Measurements from ENCODE around the gene AKAP6.

Gene AKAP6

DNA sequence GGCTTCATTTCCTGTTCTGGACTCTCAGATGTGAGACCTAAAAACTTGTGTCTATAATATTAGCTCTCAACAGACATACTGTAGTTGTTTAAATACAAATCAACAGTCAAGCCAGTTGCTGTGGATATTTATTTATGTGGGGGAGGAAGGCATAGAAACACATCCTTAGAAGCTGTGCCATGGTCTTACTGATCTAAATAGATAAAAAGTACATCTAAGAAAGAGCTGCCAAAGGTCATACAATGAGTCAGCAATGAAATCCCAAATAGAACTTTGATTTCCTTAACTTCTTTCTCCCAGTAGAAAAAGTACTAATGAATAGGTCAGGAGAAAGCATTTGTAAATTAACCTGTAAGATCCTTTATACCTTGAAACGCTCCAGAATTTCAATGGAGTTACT, 185.1 kb downstream of the AKAP6 start:
- Mint-ChIP-seq H3K27me3 (peaks cover 42% of the 10 kb centered on the region), H3K36me3 (no peaks in the 10 kb centered on the region), H3K9me3 (peaks cover 3% of the 10 kb centered on the region), H3K27ac (no peak overlapping the region), H3K4me1 (no peaks in the 10 kb centered on the region), H3K4me3 (no peak overlapping the region)
- ATAC-seq: no peak

DNA sequence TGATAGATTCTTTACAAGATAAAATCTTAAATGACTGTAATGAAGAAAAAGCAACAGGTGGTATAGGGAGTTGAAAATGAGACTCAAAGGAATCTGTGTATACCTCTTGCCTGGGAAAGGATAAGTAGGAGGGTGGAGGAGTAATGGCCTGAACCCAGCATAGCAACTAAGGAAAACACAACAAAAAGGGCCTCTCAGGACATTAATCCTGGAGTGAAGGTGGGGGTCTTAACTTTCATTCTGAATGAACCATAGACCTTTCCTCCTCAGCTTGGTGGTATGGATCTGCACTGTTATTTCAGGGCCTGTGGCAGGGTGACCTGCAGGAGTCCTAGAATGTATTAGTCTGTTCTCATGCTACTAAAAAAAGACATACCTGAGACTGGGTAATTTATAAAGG, 185.6 kb downstream of the AKAP6 start:
- no peak overlapping the region for H3K4me3 Mint-ChIP-seq
- no peak overlapping the region for H3K27ac Mint-ChIP-seq
- no peaks in the 10 kb centered on the region for H3K4me1 Mint-ChIP-seq
- peaks cover 5% of the 10 kb centered on the region for H3K9me3 Mint-ChIP-seq
- ATAC-seq: no peak
- H3K36me3 Mint-ChIP-seq: no peaks in the 10 kb centered on the region
- peaks cover 42% of the 10 kb centered on the region for H3K27me3 Mint-ChIP-seq

DNA sequence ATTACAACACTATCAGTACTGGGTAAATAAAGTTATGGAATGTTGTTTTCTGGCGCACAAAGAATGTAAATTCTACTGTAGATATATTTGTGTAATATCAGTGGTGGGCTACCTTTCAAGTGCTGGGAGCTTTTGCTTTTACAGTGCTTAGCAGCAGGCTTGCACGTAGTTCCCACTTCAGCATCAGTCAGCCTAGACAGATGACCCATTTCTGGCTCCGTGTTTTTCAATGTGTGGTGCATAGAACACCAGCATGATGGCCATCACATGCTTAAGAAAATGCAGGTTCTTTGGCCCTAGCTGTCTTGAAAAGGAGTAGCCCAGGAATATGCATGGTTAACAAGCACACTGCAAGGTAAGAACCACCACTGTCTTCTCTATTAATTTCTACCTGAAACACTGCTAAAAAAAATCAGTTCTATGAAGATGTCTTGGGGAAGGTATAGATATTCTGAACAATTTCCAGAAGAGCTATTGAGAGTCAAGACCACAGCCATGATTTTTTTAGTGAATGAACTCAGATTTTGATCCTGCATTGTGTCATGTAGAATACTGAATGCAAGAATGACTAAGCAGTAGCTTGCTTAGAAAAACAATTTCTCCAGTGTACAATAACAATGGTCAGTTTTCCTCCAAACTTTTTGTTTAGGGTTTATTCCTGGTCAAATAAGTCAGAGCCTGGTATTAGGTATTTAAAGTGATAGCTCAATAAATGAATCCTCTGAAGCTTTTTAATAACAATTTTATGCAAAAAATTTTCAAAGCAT, 195.7 kb downstream of the AKAP6 start:
- Mint-ChIP-seq H3K9me3 (no peaks in the 10 kb centered on the region), H3K27me3 (no peaks in the 10 kb centered on the region)
- no peak for ATAC-seq

DNA sequence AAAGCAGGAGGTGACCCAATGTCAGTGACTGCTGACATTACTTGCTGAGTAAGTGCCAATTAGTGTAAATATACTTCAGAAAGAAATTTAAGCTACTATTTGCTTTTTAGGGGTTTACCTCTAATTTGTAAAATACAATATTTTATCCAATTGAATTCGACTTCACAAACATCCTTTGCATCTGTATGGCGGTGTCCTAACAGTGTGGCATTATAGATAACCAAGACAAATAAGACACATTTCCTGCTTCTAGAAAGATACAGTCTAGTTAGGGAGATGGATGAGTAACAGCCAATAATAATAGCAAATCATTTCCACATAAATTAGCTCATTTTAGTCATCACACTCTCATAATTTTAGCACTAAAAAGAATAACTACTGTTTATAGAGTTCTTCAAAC, 196.5 kb downstream of the AKAP6 start:
- Mint-ChIP-seq H3K27ac (no peak overlapping the region), H3K9me3 (no peaks in the 10 kb centered on the region), H3K36me3 (no peaks in the 10 kb centered on the region), H3K4me1 (no peaks in the 10 kb centered on the region), H3K4me3 (no peak overlapping the region), H3K27me3 (peaks cover 5% of the 10 kb centered on the region)
- ATAC-seq: no peak

More for the DNA sequence above, 195.7 kb downstream of the AKAP6 start:
- Mint-ChIP-seq H3K27ac (no peak overlapping the region), H3K36me3 (no peaks in the 10 kb centered on the region), H3K4me3 (no peak overlapping the region), H3K4me1 (no peaks in the 10 kb centered on the region)

DNA sequence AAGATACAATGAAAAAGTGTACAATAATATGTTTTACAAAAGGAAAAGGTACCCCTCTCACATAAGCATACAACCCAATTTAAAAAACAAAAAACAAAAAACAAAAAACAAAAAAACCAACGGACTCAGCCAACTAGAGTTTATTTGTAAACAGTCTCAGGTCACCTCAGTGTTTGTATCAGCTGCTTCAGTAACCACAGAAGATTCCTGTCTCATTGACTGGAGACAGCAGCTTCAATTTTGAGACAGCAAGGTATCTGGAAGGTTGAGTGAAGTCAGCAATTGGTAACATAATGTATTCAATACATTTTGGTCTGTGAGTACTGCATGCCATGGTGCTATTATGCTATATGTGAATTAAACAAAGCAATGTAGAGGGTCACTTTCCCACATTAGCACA, 201.7 kb downstream of the AKAP6 start:
- H3K4me1 Mint-ChIP-seq: no peaks in the 10 kb centered on the region
- ATAC-seq: no peak

DNA sequence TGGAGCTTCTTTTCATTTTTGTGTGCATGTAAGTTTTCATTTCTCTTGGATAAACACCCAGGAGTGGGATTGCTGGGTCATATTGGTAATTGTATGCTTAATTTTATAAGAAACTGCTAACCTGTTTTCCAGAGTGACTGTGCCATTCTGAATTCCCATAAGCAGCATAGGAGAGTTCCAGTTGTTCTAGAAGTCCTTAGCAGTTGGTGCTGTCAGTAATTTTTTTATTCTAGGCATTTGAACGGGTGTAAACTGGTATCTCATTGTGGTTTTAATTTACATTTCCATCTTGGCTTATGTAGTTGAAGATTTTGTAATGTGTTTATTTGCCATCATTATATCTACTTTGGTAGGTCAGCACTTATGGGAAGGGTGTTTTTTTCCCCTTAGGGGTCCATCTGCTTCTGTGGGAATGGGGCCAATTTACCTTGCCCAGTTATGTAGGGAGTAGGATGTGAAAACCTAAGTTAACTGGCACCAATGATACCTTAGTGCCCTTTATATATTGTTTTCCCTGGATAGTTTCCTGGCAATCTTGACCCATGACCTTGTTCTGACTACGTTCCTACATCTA, 202.9 kb downstream of the AKAP6 start:
- no peaks in the 10 kb centered on the region for H3K4me1 Mint-ChIP-seq
- no peaks in the 10 kb centered on the region for H3K9me3 Mint-ChIP-seq

More for the DNA sequence above, 201.7 kb downstream of the AKAP6 start:
- Mint-ChIP-seq H3K27me3 (peaks cover 6% of the 10 kb centered on the region), H3K9me3 (no peaks in the 10 kb centered on the region), H3K4me3 (no peak overlapping the region), H3K36me3 (no peaks in the 10 kb centered on the region), H3K27ac (no peak overlapping the region)

DNA sequence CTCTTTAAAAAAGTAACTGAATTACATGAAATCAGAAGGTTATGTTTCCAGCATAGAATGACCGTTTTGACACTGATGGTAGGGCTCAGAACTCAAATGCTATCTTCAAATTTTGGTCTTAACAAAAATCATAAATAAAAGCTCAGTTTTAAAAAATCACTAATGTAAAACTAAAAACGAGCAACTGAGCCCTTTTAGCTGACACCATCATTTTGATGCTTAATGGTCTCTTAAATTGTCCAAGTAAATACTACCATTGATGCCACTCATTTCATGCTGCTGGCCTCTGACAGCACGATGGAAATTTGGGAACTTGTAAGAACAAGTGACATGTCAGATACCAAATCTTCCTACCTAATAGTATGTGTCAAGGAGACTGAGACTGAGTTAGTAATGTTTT, 205.0 kb downstream of the AKAP6 start:
- Mint-ChIP-seq H3K4me1 (no peaks in the 10 kb centered on the region), H3K36me3 (no peaks in the 10 kb centered on the region), H3K4me3 (no peak overlapping the region), H3K9me3 (no peaks in the 10 kb centered on the region), H3K27me3 (peaks cover 6% of the 10 kb centered on the region), H3K27ac (no peak overlapping the region)
- no peak for ATAC-seq

More for the DNA sequence above, 202.9 kb downstream of the AKAP6 start:
- Mint-ChIP-seq H3K36me3 (no peaks in the 10 kb centered on the region), H3K27ac (no peak overlapping the region), H3K4me3 (no peak overlapping the region), H3K27me3 (peaks cover 6% of the 10 kb centered on the region)
- ATAC-seq: no peak

DNA sequence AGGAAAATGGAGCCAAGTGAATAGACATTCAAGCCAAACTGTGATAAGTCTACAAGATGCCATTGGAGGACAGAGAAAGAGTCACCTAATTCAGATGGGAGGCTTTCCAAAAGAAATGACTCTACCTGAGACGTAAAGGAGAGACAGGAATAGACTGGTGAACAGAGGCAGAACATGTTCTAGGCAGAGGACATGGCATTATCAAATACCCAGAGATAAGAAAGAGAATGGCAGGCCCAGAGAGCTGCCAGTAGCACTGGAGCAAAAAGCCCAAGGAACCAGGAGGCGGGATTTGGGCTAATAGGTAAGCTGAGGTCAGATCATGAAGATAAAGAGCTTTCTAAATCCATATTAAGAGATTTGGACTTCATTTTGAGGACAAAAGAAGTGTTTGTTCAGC, 207.1 kb downstream of the AKAP6 start:
- H3K4me3 Mint-ChIP-seq: no peak overlapping the region
- no peaks in the 10 kb centered on the region for H3K27me3 Mint-ChIP-seq
- ATAC-seq: no peak
- no peak overlapping the region for H3K27ac Mint-ChIP-seq
- no peaks in the 10 kb centered on the region for H3K9me3 Mint-ChIP-seq
- no peaks in the 10 kb centered on the region for H3K4me1 Mint-ChIP-seq
- no peaks in the 10 kb centered on the region for H3K36me3 Mint-ChIP-seq

DNA sequence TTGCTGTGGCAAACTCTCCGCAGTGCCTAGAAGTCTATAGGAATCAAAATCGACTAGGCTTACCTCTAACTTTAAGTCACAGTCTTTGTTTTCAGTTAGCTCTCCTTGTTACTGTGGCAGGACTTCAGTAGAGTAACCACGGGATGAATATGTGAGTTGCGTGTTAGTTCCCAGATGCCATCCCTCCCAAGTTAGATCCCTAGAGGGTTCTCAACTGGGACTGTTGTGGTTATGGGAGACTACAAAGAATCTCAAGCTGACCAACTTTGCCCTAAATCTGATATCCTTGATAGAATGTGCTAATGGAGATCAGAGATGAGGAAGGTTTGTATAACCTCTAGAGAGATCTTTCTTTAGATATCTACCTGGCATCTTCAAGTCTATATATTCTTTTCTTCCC, 208.1 kb downstream of the AKAP6 start:
- ATAC-seq: no peak
- Mint-ChIP-seq H3K9me3 (no peaks in the 10 kb centered on the region), H3K27ac (no peak overlapping the region), H3K27me3 (no peaks in the 10 kb centered on the region), H3K4me1 (no peaks in the 10 kb centered on the region), H3K36me3 (no peaks in the 10 kb centered on the region), H3K4me3 (no peak overlapping the region)

DNA sequence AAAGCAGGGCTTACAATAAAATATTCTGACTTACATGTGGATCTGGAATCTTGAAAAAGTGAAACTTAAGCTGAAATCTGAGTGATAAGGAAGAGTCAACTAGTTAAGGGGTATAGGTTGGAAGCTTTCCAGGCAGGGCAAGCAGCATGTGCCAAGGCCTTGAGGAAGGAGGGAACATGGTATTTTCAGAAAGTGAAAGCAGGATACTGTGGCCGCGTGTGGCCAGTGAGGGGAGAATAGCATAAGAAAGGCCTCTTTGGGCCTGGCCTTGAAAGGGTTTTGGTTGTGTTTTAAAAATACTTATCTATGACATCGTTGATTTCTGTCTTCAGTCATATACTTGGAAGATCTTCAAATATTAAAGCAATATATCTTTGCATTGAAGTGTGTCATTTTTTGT, 213.4 kb downstream of the AKAP6 start:
- no peaks in the 10 kb centered on the region for H3K4me1 Mint-ChIP-seq

DNA sequence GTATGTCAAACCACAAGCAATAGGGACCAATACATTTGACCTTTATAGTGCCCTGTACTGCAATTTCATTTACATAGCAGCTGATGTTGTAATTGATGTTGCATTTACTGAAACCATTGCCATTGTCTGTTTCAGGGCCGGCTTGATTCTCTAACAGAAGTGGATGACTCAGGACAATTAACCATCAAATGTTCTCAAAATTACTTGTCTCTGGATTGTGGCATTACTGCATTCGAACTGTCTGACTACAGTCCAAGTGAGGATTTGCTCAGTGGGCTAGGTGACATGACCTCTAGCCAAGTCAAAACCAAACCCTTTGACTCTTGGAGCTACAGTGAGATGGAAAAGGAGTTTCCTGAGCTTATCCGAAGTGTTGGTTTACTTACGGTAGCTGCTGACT, 216.0 kb downstream of the AKAP6 start:
- H3K4me1 Mint-ChIP-seq: no peaks in the 10 kb centered on the region

More for the DNA sequence above, 213.4 kb downstream of the AKAP6 start:
- no peaks in the 10 kb centered on the region for H3K27me3 Mint-ChIP-seq
- H3K36me3 Mint-ChIP-seq: no peaks in the 10 kb centered on the region
- H3K27ac Mint-ChIP-seq: no peak overlapping the region
- no peaks in the 10 kb centered on the region for H3K9me3 Mint-ChIP-seq
- H3K4me3 Mint-ChIP-seq: no peak overlapping the region
- ATAC-seq: no peak

DNA sequence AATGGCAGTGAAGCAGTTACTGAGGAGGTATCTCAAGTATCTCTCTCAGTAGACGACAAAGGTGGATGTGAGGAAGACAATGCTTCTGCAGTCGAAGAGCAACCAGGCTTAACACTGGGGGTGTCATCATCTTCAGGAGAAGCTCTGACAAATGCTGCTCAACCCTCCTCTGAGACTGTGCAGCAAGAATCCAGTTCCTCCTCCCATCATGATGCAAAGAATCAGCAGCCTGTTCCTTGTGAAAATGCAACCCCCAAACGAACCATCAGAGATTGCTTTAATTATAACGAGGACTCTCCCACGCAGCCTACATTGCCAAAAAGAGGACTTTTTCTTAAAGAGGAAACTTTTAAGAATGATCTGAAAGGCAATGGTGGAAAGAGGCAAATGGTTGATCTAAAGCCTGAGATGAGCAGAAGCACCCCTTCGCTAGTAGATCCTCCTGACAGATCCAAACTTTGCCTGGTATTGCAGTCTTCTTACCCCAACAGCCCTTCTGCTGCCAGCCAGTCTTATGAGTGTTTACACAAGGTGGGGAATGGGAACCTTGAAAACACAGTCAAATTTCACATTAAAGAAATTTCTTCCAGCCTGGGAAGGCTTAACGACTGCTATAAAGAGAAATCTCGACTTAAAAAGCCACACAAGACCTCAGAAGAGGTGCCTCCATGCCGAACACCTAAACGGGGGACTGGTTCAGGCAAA, 216.6 kb downstream of the AKAP6 start:
- H3K27ac Mint-ChIP-seq: no peak overlapping the region

More for the DNA sequence above, 216.0 kb downstream of the AKAP6 start:
- Mint-ChIP-seq H3K4me3 (no peak overlapping the region), H3K27ac (no peak overlapping the region), H3K27me3 (no peaks in the 10 kb centered on the region), H3K36me3 (no peaks in the 10 kb centered on the region), H3K9me3 (no peaks in the 10 kb centered on the region)
- ATAC-seq: no peak

DNA sequence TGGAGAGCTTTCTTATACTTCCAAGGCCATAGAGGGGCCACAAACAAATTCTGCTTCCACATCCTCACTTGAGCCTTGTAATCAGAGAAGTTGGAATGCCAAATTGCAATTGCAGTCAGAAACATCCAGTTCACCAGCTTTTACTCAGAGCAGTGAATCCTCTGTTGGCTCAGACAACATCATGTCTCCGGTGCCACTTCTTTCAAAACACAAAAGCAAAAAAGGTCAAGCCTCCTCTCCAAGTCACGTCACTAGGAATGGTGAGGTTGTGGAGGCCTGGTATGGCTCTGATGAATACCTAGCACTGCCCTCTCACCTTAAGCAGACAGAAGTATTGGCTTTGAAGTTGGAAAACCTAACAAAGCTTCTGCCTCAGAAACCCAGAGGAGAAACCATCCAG, 217.1 kb downstream of the AKAP6 start:
- Mint-ChIP-seq H3K4me3 (no peak overlapping the region), H3K27ac (no peak overlapping the region), H3K36me3 (no peaks in the 10 kb centered on the region), H3K4me1 (no peaks in the 10 kb centered on the region), H3K27me3 (no peaks in the 10 kb centered on the region), H3K9me3 (no peaks in the 10 kb centered on the region)
- no peak for ATAC-seq

More for the DNA sequence above, 216.6 kb downstream of the AKAP6 start:
- no peaks in the 10 kb centered on the region for H3K9me3 Mint-ChIP-seq
- no peak for ATAC-seq
- no peaks in the 10 kb centered on the region for H3K36me3 Mint-ChIP-seq
- H3K4me1 Mint-ChIP-seq: no peaks in the 10 kb centered on the region
- no peaks in the 10 kb centered on the region for H3K27me3 Mint-ChIP-seq
- H3K4me3 Mint-ChIP-seq: no peak overlapping the region

DNA sequence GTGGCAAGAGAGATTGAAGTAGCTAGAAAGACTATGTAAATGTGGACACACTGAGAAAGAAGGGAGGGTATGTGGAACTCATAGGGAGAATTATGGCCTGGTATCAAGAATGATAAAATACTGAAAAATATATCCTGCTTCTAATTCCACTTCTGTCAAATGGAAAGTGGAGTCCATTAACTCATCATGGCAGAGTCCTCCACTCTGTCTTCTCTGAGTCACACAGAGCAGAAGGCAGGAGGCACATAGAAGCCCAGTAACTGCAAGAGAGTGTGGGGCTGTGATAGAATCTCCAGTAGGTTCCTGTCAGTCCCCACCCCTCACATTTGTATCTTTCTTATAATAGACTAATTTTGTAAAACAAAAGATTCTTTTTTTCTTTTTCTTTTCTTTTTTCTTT, 223.7 kb downstream of the AKAP6 start:
- Mint-ChIP-seq H3K4me3 (no peak overlapping the region), H3K4me1 (no peaks in the 10 kb centered on the region), H3K9me3 (peaks cover 3% of the 10 kb centered on the region), H3K36me3 (no peaks in the 10 kb centered on the region), H3K27me3 (no peaks in the 10 kb centered on the region), H3K27ac (no peak overlapping the region)
- no peak for ATAC-seq

DNA sequence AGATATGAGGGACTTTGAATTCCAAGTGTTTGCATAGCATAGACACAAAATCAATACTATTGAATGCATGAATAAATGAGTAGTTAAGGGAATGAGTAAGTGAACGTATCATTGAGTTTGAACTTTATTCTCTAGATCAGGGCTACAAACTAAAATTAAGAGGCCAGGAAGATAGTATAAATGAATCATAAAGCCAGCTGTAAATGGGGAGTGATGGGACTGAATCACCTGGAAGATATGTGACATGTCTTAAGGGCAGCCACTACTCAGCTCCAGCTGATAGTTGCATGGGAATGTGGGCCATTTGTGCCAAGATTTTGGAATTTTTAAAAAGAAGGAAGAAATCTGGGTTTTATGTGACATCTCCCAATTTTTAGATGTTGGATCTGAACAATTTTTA, 229.9 kb downstream of the AKAP6 start:
- no peaks in the 10 kb centered on the region for H3K4me1 Mint-ChIP-seq
- no peak for ATAC-seq
- H3K9me3 Mint-ChIP-seq: peaks cover 3% of the 10 kb centered on the region
- H3K27me3 Mint-ChIP-seq: no peaks in the 10 kb centered on the region
- H3K27ac Mint-ChIP-seq: no peak overlapping the region
- no peak overlapping the region for H3K4me3 Mint-ChIP-seq
- H3K36me3 Mint-ChIP-seq: no peaks in the 10 kb centered on the region

DNA sequence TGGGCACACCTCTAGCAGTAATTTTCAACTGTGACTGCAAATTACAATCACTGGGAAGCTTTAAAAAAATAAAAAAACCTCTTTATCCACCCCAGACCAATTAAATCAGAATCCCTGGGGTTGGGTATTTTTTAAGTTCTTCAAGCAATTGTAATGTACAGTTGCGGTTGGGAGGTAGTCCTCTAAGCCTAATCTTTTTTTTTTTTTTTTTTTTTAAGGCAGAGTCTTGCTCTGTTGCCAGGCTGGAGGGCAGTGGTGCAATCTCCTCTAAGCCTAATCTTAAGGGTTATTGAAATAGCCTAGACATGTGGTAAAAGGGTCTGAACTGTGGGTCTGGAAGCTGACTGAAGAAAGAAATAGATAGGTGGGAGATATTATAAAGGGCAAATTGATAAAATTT, 230.5 kb downstream of the AKAP6 start:
- Mint-ChIP-seq H3K27me3 (no peaks in the 10 kb centered on the region), H3K27ac (no peak overlapping the region)
- ATAC-seq: no peak

More for the DNA sequence above, 230.5 kb downstream of the AKAP6 start:
- Mint-ChIP-seq H3K4me3 (no peak overlapping the region), H3K4me1 (no peaks in the 10 kb centered on the region), H3K9me3 (peaks cover 3% of the 10 kb centered on the region), H3K36me3 (no peaks in the 10 kb centered on the region)
